GM21526 (cell line): Measurements from ENCODE around the gene JMJD8.
"Not testable (repeated sequence)": the region's sequence is repeated elsewhere in the genome, so short reads cannot be mapped to it uniquely, and the experiment has no call there.

Experiments
- ATAC-seq: cut with Tn5 transposase; IDR thresholded peaks from one replicate; pipeline ENCODE4 v1.9.1; 2021; ENCODE audit warnings: moderate library complexity; ENCODE audit not compliant: unreplicated experiment, low FRiP score

JMJD8 gene

GRCh38 chr16:693766-694165 lies 9.6 kb upstream of the JMJD8 start:
- ATAC-seq = no peak

GRCh38 chr16:693364-693763 lies 9.2 kb upstream of the JMJD8 start:
- no peak for ATAC-seq

GRCh38 chr16:692356-693108 lies 8.4 kb upstream of the JMJD8 start:
- ATAC-seq = no peak

- not testable (repeated sequence) for ATAC-seq
Observed at GRCh38 chr16:691242-691641, 7.1 kb upstream of the JMJD8 start.

- ATAC-seq = no peak
Observed at GRCh38 chr16:689175-689897, 5.2 kb upstream of the JMJD8 start.

- ATAC-seq = no peak
Observed at GRCh38 chr16:687499-687898, 3.4 kb upstream of the JMJD8 start.

GRCh38 chr16:686459-687260 lies 2.5 kb upstream of the JMJD8 start:
- no peak for ATAC-seq

GRCh38 chr16:685967-686366 lies 1.8 kb upstream of the JMJD8 start:
- ATAC-seq = no peak

- ATAC-seq = no peak
Observed at GRCh38 chr16:684961-685696, 995 bp upstream of the JMJD8 start.

GRCh38 chr16:683396-684070 lies 601 bp downstream of the JMJD8 start:
- no peak for ATAC-seq

GRCh38 chr16:682493-683395 lies 1.4 kb downstream of the JMJD8 start:
- no peak for ATAC-seq

GRCh38 chr16:681746-682427 lies 2.2 kb downstream of the JMJD8 start:
- no peak for ATAC-seq

GRCh38 chr16:680967-681745 lies 3.0 kb downstream of the JMJD8 start:
- no peak for ATAC-seq

GRCh38 chr16:680625-680945 lies 3.5 kb downstream of the JMJD8 start:
- ATAC-seq = no peak

GRCh38 chr16:679814-680624 lies 4.1 kb downstream of the JMJD8 start, which contains the start of gene STUB1:
Gene STUB1, plus strand, starts transcription at chr16:680410. Its CDS starts 116 bp downstream, at chr16:680526.
- ATAC-seq = no peak

GRCh38 chr16:678858-679813 lies 5.0 kb downstream of the JMJD8 start:
- no peak for ATAC-seq
